ENCODE results near the gene HAPLN3.

- no peak for TF ChIP-seq CTCF (IDR thresholded peaks at IDR 0.05)
- no peak for TF ChIP-seq POLR2A (IDR thresholded peaks at IDR 0.05)
These were observed 52.0 kb downstream of the HAPLN3 start for GRCh38 chr15:88843334-88843733.

All from vagina (tissue), 2 donors.